Loucy (cell line): ENCODE results near the gene RNPEPL1.

ENCODE experiments used
- EZH2phosphoT487 ChIP-seq: fragments of 200-600 bp; IDR thresholded peaks from 2 replicates; pipeline ENCODE4 v1.6.1; 2018; ENCODE audit warnings: antibody characterized with exemption, mild to moderate bottlenecking, moderate library complexity, borderline replicate concordance
- TF ChIP-seq, protein P1 (sequence below): fragments of 200-600 bp; sonication (generic); conservative IDR thresholded peaks from 2 replicates; pipeline ENCODE4 v1.5.1; 2014; ENCODE audit warnings: mild to moderate bottlenecking, antibody characterized with exemption, low read length

DNA sequence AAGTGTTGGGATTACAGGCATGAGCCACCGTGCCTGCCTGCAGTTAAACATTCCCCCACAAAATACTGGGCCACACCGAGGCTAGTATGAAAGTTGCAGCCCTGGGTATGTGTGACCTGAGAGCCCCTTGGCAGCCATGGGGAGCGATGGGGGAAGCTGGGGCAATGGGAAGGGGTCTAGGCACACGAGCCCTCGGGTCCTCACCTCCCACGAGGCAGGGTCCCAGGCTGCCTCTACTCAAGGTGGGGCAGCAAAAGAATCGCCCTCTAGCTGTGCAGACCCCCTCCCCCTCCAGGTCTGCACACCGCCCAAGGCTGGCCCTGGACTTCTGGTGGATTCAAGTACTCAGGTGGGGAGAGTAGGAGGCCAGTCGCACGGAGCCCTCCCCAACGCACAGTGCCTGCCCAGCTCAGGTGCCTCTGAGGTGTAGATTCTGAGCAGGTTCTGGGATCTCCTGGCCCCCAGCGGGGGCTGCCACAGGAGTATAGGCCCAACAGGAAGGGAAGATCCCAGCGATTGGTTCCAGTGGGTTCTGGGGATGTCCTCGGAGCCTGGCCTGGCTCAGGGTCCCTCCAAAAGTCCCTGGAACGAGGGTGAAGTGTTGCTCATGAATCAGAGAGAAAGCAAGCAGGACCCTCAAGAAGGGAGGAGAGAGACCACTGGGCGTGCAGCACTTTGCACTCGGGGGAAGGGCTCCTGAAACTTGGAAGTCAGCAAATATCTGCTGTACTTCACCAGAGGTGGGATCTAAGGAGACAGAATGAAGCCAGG, 59.6 kb downstream of the RNPEPL1 start:
- TF ChIP-seq, protein P1, sequence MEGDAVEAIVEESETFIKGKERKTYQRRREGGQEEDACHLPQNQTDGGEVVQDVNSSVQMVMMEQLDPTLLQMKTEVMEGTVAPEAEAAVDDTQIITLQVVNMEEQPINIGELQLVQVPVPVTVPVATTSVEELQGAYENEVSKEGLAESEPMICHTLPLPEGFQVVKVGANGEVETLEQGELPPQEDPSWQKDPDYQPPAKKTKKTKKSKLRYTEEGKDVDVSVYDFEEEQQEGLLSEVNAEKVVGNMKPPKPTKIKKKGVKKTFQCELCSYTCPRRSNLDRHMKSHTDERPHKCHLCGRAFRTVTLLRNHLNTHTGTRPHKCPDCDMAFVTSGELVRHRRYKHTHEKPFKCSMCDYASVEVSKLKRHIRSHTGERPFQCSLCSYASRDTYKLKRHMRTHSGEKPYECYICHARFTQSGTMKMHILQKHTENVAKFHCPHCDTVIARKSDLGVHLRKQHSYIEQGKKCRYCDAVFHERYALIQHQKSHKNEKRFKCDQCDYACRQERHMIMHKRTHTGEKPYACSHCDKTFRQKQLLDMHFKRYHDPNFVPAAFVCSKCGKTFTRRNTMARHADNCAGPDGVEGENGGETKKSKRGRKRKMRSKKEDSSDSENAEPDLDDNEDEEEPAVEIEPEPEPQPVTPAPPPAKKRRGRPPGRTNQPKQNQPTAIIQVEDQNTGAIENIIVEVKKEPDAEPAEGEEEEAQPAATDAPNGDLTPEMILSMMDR: no peak
- TF ChIP-seq EZH2phosphoT487: no peak
